ENCODE data around the gene ANKRD11. TPM values are rescaled to one million over a fixed set of nuclear protein-coding genes. Genes with fewer than 3 reads are reported as not detected.

Gene ANKRD11
- 66.6 and 70.2 TPM in 2 replicates for total RNA-seq

GRCh38 chr16:89490439-89491237 is at the start of gene ANKRD11:
Gene ANKRD11 (minus strand): TSS chr16:89490561. CDS start chr16:89317019, 173,542 bp downstream.

GRCh38 chr16:89507834-89508590 is 17.7 kb upstream of the ANKRD11 start, which contains the start of gene SPG7:
Gene SPG7 (plus strand): TSS chr16:89508403. CDS start chr16:89508418, 15 bp downstream.

Other genes starting within 250 kb of the ANKRD11 start
- 103 and 119 TPM in 2 replicates for gene SPG7, start 17.8 kb upstream of the ANKRD11 start, total RNA-seq
- 9,810 and 13,759 TPM in 2 replicates for gene RPL13, start 70.1 kb upstream of the ANKRD11 start, total RNA-seq
- 1.8 and 3.2 TPM in 2 replicates for gene CPNE7, start 85.2 kb upstream of the ANKRD11 start, total RNA-seq
- gene DPEP1, start 123.1 kb upstream of the ANKRD11 start, total RNA-seq, result 0.05 TPM in 1 of 2 replicates, not detected in the other
- gene CHMP1A, start 167.1 kb upstream of the ANKRD11 start, total RNA-seq, result 56.5 and 64.0 TPM in 2 replicates
- gene SPATA33, start 167.3 kb upstream of the ANKRD11 start, total RNA-seq, result 2.0 and 3.6 TPM in 2 replicates
- gene CDK10, start 196.1 kb upstream of the ANKRD11 start, total RNA-seq, result 18.8 and 19.5 TPM in 2 replicates
- gene SPATA2L, start 211.1 kb upstream of the ANKRD11 start, total RNA-seq, result 11.0 and 11.7 TPM in 2 replicates
- gene VPS9D1, start 230.3 kb upstream of the ANKRD11 start, total RNA-seq, result 7.3 and 10.5 TPM in 2 replicates
- 14.7 and 19.5 TPM in 2 replicates for gene ZNF276, start 231.0 kb upstream of the ANKRD11 start, total RNA-seq